Subcutaneous adipose tissue (tissue), 4 donors: ENCODE measurements around the gene GLRX5. TPM values are rescaled to one million over a fixed set of nuclear protein-coding genes. Genes with fewer than 3 reads are reported as not detected.

Source experiments
- small RNA-seq: library from RNA; depleted of rRNA; stranded (forward); fragments of <200 nt; gene quantifications from one replicate; pipeline ENCODE3, GENCODE V24; 2016
- total RNA-seq, 4 donors: library from RNA; depleted of rRNA; stranded (reverse); fragments of >200 nt; gene quantifications; one replicate each; pipeline ENCODE4 v1.1.0, GENCODE V29; 2016
- TF ChIP-seq, protein P1 (sequence below): fragments of 450-650 bp; IDR thresholded peaks from one replicate; pipeline ENCODE4 v1.5.1; 2016; ENCODE audit warnings: low read depth, mild to moderate bottlenecking, control low read depth, antibody characterized with exemption, moderate library complexity

Gene GLRX5
- total RNA-seq, 4 donors from 2014 or later = 17.7 to 48.8 (median 20.5) TPM

DNA sequence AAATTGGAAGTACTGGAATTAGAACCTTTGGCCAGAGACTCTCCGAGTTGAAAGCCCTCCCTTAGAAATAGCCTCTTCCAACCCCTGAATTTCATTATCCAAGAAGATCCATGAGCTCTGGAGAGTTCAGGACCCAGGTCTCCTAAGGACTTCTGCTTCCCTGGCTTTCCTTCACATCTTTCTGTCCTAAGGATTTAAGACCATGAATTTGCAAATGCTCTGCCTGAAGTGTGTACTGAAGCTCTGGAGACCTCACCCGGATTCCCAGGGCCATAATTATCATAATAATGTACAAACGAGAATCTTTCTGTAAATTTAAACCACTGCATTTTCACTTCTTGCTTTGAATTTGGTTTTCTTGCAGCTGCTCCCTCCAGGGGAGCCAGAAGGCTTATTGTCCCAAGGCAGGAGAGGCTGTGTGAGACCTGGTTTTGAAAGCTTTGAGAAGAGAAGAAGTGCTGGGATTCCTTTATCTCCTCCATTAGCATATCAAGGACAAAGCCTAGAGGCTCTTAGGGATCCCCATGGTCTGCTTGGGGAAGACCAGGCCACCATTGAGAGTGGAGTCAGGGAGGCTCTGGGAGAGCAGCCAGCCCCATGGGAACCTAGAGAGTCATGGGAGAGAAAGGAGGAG is 41.1 kb downstream of the GLRX5 start:
- TF ChIP-seq, protein P1, sequence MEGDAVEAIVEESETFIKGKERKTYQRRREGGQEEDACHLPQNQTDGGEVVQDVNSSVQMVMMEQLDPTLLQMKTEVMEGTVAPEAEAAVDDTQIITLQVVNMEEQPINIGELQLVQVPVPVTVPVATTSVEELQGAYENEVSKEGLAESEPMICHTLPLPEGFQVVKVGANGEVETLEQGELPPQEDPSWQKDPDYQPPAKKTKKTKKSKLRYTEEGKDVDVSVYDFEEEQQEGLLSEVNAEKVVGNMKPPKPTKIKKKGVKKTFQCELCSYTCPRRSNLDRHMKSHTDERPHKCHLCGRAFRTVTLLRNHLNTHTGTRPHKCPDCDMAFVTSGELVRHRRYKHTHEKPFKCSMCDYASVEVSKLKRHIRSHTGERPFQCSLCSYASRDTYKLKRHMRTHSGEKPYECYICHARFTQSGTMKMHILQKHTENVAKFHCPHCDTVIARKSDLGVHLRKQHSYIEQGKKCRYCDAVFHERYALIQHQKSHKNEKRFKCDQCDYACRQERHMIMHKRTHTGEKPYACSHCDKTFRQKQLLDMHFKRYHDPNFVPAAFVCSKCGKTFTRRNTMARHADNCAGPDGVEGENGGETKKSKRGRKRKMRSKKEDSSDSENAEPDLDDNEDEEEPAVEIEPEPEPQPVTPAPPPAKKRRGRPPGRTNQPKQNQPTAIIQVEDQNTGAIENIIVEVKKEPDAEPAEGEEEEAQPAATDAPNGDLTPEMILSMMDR = no peak

DNA sequence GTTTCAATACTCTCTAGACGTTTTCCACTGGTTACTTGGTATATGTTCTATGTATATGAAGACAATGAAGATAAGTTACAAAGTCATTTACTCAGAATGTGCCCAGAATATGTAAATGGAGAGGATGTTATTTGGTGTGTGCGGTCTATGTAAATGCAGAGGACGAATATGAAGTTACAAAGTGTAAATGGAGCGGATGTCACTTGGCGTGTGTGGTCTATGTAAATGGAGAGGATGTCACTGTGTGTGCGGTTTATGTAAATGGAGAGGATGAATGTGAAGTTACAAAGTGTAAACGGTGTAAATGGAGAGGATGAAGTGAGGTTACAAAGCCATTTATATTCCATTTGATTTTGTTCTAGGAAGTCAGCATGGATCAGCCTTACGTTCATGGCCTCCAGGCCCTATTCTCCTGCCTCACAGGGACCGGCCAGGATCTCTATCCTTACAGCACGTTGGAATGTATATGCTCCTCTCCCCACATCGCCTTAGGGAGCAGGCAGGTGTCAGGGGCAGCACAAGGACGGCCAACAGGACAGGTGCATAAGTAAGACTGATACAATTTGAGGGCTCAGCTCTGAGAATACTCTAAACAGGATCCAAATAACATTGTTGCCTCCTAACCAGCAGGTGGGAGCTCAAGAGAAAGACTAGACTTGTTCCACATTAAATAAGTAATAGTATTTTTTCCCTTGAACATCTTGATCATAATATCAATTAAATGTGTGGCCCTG is 42.4 kb downstream of the GLRX5 start:
- TF ChIP-seq, protein P1 = no peak

DNA sequence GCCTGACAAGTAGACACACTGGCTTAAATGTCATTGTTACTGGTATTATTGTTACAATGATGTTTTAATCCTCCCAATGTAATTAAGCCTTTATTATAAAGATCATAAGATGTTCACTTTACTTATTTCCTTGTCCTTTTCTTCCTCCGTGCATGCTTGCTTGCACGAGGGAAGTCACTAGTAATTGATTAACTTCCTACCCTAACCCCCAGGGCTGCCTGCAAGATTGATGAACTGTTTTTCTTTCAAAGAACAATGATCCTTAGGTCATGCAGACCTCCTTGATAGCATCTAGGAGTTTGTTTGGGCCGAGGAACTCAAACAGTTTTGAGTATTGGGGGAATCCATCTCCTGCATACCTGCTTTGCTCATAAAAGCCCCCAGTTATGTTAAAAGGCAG is 43.0 kb downstream of the GLRX5 start:
- TF ChIP-seq, protein P1 = no peak

- TF ChIP-seq, protein P1 = no peak
Observed at GRCh38 chr14:95585953-95586620, 51.2 kb downstream of the GLRX5 start.

Small RNAs within 50 kb of the gene (small RNA-seq; reads per million reads assigned to genes)
- 3.0 reads per million, percentile 59 among the genes with 10 or more reads in this experiment for gene SCARNA13

Other genes starting within 250 kb of the GLRX5 start
- 10 to 100 TPM; 20.7 to 56.5 (median 29.7) TPM for gene CLMN, start 215.1 kb upstream of the GLRX5 start, total RNA-seq
- 100 to 1,000 TPM in 3 of 4 donors, 10 to 100 TPM in 1; 82.8 to 196 (median 136) TPM for gene SYNE3, start 18.4 kb upstream of the GLRX5 start, total RNA-seq
- gene TCL1B, start 151.4 kb downstream of the GLRX5 start, total RNA-seq = not detected
- gene TCL1A, start 179.1 kb downstream of the GLRX5 start, total RNA-seq = not detected